Nephron (organoid): Measurements from ENCODE around the gene CDH13.
A peak's percentile ranks its signal among the peaks of the same experiment; 100 is the strongest.

Experiments used
- H3K27ac Mint-ChIP-seq, 3 experiments: 2 replicates each; pipeline ENCODE4 v1.8.0; 2020; ENCODE audit warnings: mixed read lengths in 3 of 3, mild to moderate bottlenecking in 2 of 3, moderate library complexity in 1 of 3
- H3K27me3 Mint-ChIP-seq: 2 replicates; pipeline ENCODE4 v1.8.0; 2021; ENCODE audit warnings: low read depth, mild to moderate bottlenecking, moderate library complexity, mixed read lengths
- H3K36me3 Mint-ChIP-seq: 2 replicates; pipeline ENCODE4 v1.8.0; 2020; ENCODE audit warnings: low read depth, mixed read lengths
- H3K4me1 Mint-ChIP-seq: 2 replicates; pipeline ENCODE4 v1.8.0; 2020; ENCODE audit warnings: mixed read lengths
- H3K4me3 Mint-ChIP-seq, 3 experiments: 2 replicates each; pipeline ENCODE4 v1.8.0; 2020; ENCODE audit warnings: mild to moderate bottlenecking in 3 of 3, mixed read lengths in 3 of 3, moderate library complexity in 2 of 3
- H3K9me3 Mint-ChIP-seq: 2 replicates; pipeline ENCODE4 v1.8.0; 2020; ENCODE audit warnings: mixed read lengths
- TF ChIP-seq, protein P1 (sequence below), 3 experiments: fragments of 200-600 bp; sonication (generic); IDR thresholded peaks; one replicate each; pipeline ENCODE4 v1.5.0; 2021; ENCODE audit warnings: antibody characterized with exemption in 3 of 3; ENCODE audit not compliant: unreplicated experiment in 3 of 3

The CDH13 gene

DNA sequence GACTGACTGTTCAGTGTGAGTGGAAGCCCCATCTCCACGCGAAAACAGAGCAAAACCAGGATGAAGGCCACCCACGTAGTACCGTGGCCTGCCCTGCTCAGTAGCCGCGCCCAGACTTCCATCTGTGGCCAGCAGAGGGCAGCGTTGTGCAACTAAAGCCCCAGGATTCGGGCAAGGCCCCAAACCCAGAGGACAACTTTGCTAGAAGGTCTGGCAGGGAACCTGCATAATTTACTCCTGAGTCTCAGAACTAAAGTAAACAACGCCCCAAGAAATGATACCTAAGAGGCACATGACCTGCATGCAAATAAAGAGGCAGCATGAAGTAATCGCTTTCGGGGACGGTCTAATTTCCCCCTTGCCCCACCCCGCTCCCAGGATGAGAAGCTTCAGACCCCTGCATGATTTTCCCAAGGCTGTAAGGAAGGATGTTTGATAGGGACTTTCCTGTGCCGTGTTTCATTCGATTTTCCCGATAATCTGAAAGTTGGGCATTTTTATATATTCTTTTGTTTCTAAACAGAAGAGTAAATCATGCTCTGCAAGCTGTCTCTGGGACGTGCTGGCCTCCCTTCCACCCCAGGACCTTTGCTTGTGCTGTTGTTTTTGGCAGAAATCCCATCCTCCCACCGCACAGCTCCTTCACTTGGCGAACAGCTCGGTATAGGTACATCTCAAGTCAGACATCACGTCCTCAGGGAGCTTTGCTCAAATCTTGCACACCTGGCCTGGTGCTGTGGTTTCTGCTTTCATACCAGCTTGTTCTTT lies 1199.6 kb downstream of the CDH13 start:
- Mint-ChIP-seq H3K27ac (no peak overlapping the region), H3K4me1 (no peaks in the 10 kb centered on the region), H3K36me3 (no peaks in the 10 kb centered on the region), H3K4me3 (no peak overlapping the region), H3K27me3 (peaks cover 17% of the 10 kb centered on the region), H3K9me3 (no peaks in the 10 kb centered on the region)
- TF ChIP-seq, protein P1, sequence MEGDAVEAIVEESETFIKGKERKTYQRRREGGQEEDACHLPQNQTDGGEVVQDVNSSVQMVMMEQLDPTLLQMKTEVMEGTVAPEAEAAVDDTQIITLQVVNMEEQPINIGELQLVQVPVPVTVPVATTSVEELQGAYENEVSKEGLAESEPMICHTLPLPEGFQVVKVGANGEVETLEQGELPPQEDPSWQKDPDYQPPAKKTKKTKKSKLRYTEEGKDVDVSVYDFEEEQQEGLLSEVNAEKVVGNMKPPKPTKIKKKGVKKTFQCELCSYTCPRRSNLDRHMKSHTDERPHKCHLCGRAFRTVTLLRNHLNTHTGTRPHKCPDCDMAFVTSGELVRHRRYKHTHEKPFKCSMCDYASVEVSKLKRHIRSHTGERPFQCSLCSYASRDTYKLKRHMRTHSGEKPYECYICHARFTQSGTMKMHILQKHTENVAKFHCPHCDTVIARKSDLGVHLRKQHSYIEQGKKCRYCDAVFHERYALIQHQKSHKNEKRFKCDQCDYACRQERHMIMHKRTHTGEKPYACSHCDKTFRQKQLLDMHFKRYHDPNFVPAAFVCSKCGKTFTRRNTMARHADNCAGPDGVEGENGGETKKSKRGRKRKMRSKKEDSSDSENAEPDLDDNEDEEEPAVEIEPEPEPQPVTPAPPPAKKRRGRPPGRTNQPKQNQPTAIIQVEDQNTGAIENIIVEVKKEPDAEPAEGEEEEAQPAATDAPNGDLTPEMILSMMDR (IDR thresholded peaks at IDR 0.05; ENCODE audit: unreplicated experiment in 3 of 3): peak; percentile 86 to 90 (median 88)

DNA sequence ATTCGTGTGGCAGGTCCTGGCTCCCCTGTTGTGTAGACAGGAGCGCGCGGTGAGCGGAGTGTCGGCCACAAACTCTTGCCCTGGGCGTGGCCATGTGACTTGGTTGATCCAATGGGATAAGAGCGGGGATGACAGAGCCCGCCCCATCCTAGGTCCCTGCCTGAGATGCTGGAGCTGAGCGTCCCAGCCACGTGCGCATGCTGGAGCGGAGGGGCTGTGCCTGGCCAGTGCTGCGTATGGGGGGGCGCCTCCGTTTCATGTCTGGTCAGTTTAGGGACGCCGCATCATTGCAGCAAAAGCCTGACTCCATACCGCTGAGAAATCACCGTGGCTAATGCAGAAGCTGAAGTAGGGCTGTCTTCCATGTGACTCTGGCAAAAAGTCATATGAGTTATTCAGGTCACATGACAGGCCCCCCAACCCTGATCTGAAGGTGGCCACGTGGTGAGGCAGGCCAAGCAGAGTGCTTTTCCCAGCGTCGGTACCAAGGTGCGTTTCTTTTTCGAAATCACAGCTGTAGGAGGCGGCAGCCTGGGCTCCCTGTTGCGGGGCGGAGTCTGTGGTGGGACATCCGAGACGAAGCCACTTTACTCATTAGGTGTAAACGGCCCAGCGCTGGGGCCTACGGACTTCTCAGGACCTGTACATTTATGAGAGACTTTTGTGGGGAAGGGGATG lies 1203.5 kb downstream of the CDH13 start:
- peaks cover 11% of the 10 kb centered on the region for H3K27me3 Mint-ChIP-seq
- no peak overlapping the region for H3K4me3 Mint-ChIP-seq
- H3K9me3 Mint-ChIP-seq: peaks cover 6% of the 10 kb centered on the region
- no peaks in the 10 kb centered on the region for H3K36me3 Mint-ChIP-seq
- H3K4me1 Mint-ChIP-seq: no peaks in the 10 kb centered on the region
- no peak overlapping the region for H3K27ac Mint-ChIP-seq
- TF ChIP-seq, protein P1 (IDR thresholded peaks at IDR 0.05; ENCODE audit: unreplicated experiment in 3 of 3): no peak

DNA sequence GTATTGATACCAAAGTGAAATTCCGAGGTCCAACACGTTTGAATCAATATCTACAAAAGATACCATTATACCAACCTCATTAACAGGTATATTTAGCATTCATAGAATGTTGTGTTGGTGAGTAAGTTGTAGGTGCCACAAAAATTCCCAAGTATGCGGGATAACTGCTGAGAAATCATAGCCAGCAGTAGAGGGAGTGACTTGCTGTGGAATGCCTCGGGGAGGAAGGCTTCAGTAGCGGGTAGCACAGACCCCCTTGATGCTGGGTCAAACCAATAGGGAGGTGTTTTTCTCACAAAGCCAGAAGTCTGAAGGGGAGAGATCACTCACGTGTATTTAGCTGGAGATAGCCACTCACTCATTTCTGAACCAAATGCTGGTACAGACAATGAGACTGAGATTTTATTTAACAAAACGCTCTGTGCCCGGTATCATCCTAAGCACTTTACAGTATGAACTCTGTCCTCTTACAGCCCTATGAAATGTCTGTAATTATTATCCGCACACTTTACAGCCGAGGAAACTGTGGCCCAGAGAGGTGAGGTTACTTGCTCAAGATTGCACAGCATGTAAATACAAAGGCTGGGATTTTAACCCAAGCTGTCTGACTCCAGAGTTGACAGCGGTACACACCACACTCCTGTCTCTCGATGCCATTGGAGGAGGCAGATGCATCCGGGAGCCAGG lies 1204.1 kb downstream of the CDH13 start:
- peaks cover 11% of the 10 kb centered on the region for H3K27me3 Mint-ChIP-seq
- TF ChIP-seq, protein P1 (IDR thresholded peaks at IDR 0.05; ENCODE audit: unreplicated experiment in 3 of 3): no peak
- H3K9me3 Mint-ChIP-seq: peaks cover 6% of the 10 kb centered on the region
- no peaks in the 10 kb centered on the region for H3K4me1 Mint-ChIP-seq
- H3K4me3 Mint-ChIP-seq: no peak overlapping the region
- H3K27ac Mint-ChIP-seq: no peak overlapping the region
- H3K36me3 Mint-ChIP-seq: no peaks in the 10 kb centered on the region

DNA sequence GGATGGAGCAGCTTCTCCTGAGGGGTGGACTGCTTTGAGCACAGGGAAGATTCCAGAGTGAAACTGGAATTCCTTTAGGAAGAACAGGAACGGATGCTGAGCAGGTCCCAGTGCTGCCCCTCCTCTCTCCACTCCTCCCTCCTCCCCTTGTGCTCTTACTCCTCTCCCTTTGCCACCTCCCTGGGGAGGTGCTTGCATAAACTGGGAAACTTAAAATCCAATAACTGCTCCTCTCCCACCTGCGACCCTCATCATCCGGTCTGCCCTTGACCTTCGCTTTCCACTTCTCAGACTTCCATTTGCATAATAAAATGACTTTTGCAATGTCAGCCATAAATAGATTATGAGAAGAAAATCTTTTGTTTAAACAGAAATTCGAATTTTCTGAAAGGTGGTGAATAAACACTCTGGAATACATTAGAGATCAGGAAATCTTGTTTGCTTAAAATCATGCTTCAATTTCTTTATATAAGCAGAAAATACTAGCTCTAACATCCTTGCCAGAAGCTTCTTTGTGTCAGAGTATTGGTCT lies 1204.8 kb downstream of the CDH13 start:
- no peak overlapping the region for H3K27ac Mint-ChIP-seq
- H3K4me1 Mint-ChIP-seq: no peaks in the 10 kb centered on the region
- TF ChIP-seq, protein P1 (IDR thresholded peaks at IDR 0.05; ENCODE audit: unreplicated experiment in 3 of 3): no peak
- H3K4me3 Mint-ChIP-seq: no peak overlapping the region
- H3K9me3 Mint-ChIP-seq: peaks cover 6% of the 10 kb centered on the region
- no peaks in the 10 kb centered on the region for H3K36me3 Mint-ChIP-seq
- H3K27me3 Mint-ChIP-seq: peaks cover 11% of the 10 kb centered on the region

DNA sequence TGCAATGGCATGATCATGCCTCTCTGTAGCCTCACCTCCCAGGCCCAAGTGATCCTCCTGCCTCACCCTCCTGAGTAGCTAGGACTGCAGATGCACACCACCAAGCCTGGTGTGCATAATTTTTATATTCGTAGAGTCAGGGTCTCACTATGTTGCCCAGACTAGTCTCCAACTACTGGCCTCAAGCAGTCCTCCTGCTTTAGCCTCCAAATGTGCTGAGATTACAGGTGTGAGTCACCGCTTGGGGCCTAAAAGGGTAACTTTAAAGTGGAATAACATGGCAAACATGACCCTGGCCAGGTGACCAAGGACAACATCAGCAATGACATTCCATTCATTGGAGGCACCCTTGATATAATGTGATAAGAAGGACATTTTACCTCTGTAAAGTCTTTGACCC lies 1207.2 kb downstream of the CDH13 start:
- no peaks in the 10 kb centered on the region for H3K4me1 Mint-ChIP-seq
- H3K27me3 Mint-ChIP-seq: peaks cover 12% of the 10 kb centered on the region
- H3K36me3 Mint-ChIP-seq: no peaks in the 10 kb centered on the region
- H3K4me3 Mint-ChIP-seq: no peak overlapping the region
- TF ChIP-seq, protein P1 (IDR thresholded peaks at IDR 0.05; ENCODE audit: unreplicated experiment in 3 of 3): no peak
- H3K27ac Mint-ChIP-seq: no peak overlapping the region
- peaks cover 6% of the 10 kb centered on the region for H3K9me3 Mint-ChIP-seq
